Measurements from ENCODE around the gene PIP5K1B.

Gene PIP5K1B

DNA sequence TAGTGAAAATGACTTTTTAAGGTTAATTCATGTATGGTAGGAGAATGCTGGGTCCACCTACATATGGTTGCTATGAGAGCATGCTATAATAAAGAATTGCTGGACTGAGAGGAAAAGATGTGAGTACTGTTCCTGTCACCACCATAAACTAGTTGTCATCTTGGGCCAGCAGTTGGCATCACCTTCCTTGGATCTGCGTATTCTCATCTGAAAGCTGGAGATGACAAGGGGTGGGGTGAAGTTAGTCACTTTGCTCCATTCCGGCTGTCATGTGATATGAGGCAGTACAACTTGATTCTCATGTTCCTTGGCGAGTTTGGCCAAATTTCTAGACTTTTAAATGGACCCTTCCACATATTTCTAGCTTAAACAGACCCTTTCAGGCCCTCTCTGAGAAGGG, 33.3 kb downstream of the PIP5K1B start:
- Histone ChIP-seq H3K36me3 (ENCODE audit: insufficient read depth, low read length) (no peaks in the 10 kb centered on the region), H3K27me3 (ENCODE audit: insufficient read depth, low read length) (peaks cover 16% of the 10 kb centered on the region), H3K27ac (ENCODE audit: low read depth, low read length) (no peak overlapping the region), H3K4me3 (ENCODE audit: low read depth, low read length) (no peak overlapping the region), H3K79me2 (ENCODE audit: control insufficient read depth, insufficient read depth, low read length, unreplicated experiment) (no peaks in the 10 kb centered on the region), H2AFZ (ENCODE audit: low read length, unreplicated experiment) (no peak overlapping the region), H3K4me1 (ENCODE audit: control insufficient read depth, insufficient read depth, low read length, unreplicated experiment) (no peaks in the 10 kb centered on the region)

DNA sequence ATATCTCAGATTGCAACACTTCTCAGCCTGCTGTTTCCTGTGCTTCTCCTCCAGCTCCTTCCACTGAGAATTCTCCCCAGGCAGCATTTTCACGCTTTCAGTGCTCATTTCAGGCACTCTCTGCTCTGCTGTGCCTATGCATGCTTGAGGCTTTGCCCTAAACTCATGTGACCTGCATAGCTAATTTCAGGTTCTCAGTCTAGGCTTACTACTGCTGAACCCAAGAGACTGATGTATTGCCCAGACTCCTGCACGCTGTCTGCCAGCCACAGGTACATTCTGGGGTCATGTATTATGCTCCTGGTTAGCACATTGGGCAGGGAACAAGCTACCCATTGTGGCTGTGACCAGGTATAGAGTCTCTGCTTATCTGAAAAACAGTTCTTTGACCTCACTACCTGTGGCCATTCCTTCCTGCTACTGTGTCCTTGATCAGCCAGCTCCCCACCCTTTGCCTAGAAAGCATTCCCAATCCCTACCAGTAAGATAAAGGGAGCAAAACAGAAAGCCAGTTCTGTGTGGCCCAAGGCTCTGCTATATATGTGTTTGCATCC, 34.7 kb downstream of the PIP5K1B start:
- Histone ChIP-seq H3K27me3 (ENCODE audit: insufficient read depth, low read length) (peaks cover 8% of the 10 kb centered on the region), H3K79me2 (ENCODE audit: control insufficient read depth, insufficient read depth, low read length, unreplicated experiment) (no peaks in the 10 kb centered on the region), H3K36me3 (ENCODE audit: insufficient read depth, low read length) (no peaks in the 10 kb centered on the region), H3K27ac (ENCODE audit: low read depth, low read length) (no peak overlapping the region), H3K4me3 (ENCODE audit: low read depth, low read length) (no peak overlapping the region), H3K4me1 (ENCODE audit: control insufficient read depth, insufficient read depth, low read length, unreplicated experiment) (no peaks in the 10 kb centered on the region), H2AFZ (ENCODE audit: low read length, unreplicated experiment) (no peak overlapping the region)

DNA sequence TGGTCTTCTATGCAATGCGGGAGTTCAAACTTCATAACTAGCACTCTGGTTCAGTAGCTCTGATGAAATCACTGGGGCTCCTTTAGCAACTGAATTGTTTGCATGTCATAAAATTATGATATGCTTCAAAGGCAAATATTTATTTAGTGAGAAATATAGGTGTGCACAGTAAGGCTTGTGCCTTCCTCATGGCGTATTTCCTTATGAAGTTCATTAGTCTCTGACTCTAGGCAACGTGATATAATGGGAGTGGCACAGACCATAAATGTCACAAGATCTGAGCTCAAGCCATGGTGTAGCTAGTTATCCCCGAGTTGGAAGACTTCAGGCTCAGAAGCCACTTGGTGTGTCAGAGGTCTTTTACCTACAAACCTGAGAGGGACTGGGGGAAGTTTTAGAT, 35.5 kb downstream of the PIP5K1B start:
- Histone ChIP-seq H2AFZ (ENCODE audit: low read length, unreplicated experiment) (no peak overlapping the region), H3K79me2 (ENCODE audit: control insufficient read depth, insufficient read depth, low read length, unreplicated experiment) (no peaks in the 10 kb centered on the region), H3K4me3 (ENCODE audit: low read depth, low read length) (no peak overlapping the region), H3K27ac (ENCODE audit: low read depth, low read length) (no peak overlapping the region), H3K36me3 (ENCODE audit: insufficient read depth, low read length) (no peaks in the 10 kb centered on the region), H3K4me1 (ENCODE audit: control insufficient read depth, insufficient read depth, low read length, unreplicated experiment) (no peaks in the 10 kb centered on the region), H3K27me3 (ENCODE audit: insufficient read depth, low read length) (peaks cover 11% of the 10 kb centered on the region; the same call in 1 of the 2 replicates)

DNA sequence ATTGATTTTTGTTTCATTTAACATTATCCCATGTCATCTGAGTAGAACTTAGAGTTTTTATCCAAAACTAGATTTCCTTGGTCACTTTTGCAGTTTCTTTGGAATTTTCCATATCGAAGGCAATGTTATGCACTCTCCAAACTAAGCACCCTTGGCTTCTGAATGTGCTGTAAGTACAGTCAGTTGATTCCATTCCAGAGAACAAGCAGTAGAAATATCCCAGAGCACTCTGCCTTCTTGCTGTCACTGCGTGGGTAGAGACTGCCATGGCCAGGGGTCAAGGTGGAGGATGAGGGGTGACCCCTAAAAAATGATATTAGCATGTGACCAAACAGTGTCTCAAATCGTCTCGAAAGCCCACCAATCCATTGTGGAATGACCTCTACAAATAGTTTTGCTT, 36.2 kb downstream of the PIP5K1B start:
- Histone ChIP-seq H3K79me2 (ENCODE audit: control insufficient read depth, insufficient read depth, low read length, unreplicated experiment) (no peaks in the 10 kb centered on the region), H3K4me3 (ENCODE audit: low read depth, low read length) (no peak overlapping the region), H3K27ac (ENCODE audit: low read depth, low read length) (no peak overlapping the region), H3K27me3 (ENCODE audit: insufficient read depth, low read length) (peaks cover 13% of the 10 kb centered on the region; the same call in 1 of the 2 replicates), H2AFZ (ENCODE audit: low read length, unreplicated experiment) (no peak overlapping the region), H3K36me3 (ENCODE audit: insufficient read depth, low read length) (no peaks in the 10 kb centered on the region), H3K4me1 (ENCODE audit: control insufficient read depth, insufficient read depth, low read length, unreplicated experiment) (no peaks in the 10 kb centered on the region)

DNA sequence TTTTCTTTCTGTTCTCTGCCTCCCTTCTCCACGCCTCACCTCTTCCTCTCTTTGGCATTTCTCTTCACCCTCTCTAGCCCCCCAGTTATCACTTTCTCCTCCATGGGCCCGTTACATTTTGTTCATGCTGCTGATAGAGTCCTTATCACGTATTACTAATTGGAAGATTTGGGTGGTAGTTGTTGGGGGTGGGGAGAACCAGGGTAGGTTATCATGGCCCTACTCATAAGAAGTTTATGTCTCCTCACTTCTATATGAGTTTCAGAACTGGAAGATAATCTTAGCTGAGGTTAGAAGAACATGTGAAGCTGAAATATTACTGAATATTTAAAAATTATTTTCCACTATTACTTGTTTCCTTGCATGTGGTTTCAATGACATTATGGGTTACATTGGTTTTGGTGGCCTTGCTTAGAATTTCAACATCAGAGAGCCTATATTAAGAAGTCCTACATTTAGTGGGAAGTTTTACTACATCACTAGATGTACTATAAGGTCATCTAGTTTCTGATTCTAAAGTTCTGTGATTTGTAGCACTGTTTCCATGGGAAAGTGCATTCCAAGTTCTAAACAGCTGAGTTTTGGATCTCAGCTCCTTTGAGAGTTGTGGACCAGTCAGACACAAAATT, 36.8 kb downstream of the PIP5K1B start:
- no peak overlapping the region for H3K4me3 ChIP-seq (ENCODE audit: low read depth, low read length)
- no peak overlapping the region for H3K27ac ChIP-seq (ENCODE audit: low read depth, low read length)
- H3K79me2 ChIP-seq (ENCODE audit: control insufficient read depth, insufficient read depth, low read length, unreplicated experiment) = no peaks in the 10 kb centered on the region
- no peaks in the 10 kb centered on the region for H3K36me3 ChIP-seq (ENCODE audit: insufficient read depth, low read length)
- peaks cover 16% of the 10 kb centered on the region; the same call in 1 of the 2 replicates for H3K27me3 ChIP-seq (ENCODE audit: insufficient read depth, low read length)
- no peaks in the 10 kb centered on the region for H3K4me1 ChIP-seq (ENCODE audit: control insufficient read depth, insufficient read depth, low read length, unreplicated experiment)
- no peak overlapping the region for H2AFZ ChIP-seq (ENCODE audit: low read length, unreplicated experiment)

DNA sequence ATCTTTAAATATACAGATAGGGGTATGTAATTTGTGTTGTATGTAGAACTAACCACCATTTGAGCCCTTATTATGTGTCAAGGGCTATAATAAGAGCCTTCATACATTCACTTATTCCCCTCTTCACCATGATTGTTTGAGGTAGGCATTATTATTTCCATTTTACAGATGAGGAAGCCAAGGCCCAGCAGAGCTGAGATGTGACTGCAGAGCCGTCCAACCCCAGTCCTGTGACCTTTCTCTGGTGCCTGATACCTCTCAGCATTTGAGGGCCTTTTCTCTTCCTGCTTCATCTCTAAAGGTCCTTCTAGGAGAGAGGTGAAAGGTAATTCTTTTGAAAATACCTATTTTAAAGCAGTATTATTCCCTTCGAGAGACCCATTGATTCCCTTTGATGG, 37.3 kb downstream of the PIP5K1B start:
- H3K4me3 ChIP-seq (ENCODE audit: low read depth, low read length) = no peak overlapping the region
- no peaks in the 10 kb centered on the region for H3K36me3 ChIP-seq (ENCODE audit: insufficient read depth, low read length)
- no peaks in the 10 kb centered on the region for H3K79me2 ChIP-seq (ENCODE audit: control insufficient read depth, insufficient read depth, low read length, unreplicated experiment)
- peaks cover 16% of the 10 kb centered on the region; the same call in 1 of the 2 replicates for H3K27me3 ChIP-seq (ENCODE audit: insufficient read depth, low read length)
- H3K27ac ChIP-seq (ENCODE audit: low read depth, low read length) = no peak overlapping the region
- H3K4me1 ChIP-seq (ENCODE audit: control insufficient read depth, insufficient read depth, low read length, unreplicated experiment) = no peaks in the 10 kb centered on the region
- H2AFZ ChIP-seq (ENCODE audit: low read length, unreplicated experiment) = no peak overlapping the region

DNA sequence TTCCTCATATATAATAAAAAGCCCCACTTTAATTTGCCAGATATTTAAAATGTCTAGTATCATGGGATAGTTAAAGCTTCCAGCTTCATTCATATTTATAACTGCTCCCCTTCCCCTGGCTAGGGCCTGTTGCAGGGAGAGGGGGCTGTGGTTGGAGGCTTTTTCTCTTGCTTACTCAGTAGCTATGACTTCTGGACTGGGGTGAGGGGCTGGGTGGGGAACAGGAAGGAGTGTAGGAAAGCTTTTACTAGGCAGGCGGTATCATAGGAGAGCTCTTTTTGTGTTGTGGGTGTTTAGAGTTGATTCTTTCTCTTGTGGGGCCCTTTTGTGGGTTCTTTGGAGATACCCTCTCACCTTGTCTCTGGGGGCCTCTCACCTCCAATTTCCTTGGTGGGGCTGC, 39.4 kb downstream of the PIP5K1B start:
- H3K27me3 ChIP-seq (ENCODE audit: insufficient read depth, low read length) = peaks cover 21% of the 10 kb centered on the region; the same call in 1 of the 2 replicates
- no peaks in the 10 kb centered on the region for H3K36me3 ChIP-seq (ENCODE audit: insufficient read depth, low read length)
- no peak overlapping the region for H3K4me3 ChIP-seq (ENCODE audit: low read depth, low read length)
- H2AFZ ChIP-seq (ENCODE audit: low read length, unreplicated experiment) = no peak overlapping the region
- no peaks in the 10 kb centered on the region for H3K79me2 ChIP-seq (ENCODE audit: control insufficient read depth, insufficient read depth, low read length, unreplicated experiment)
- H3K27ac ChIP-seq (ENCODE audit: low read depth, low read length) = no peak overlapping the region
- H3K4me1 ChIP-seq (ENCODE audit: control insufficient read depth, insufficient read depth, low read length, unreplicated experiment) = no peaks in the 10 kb centered on the region

DNA sequence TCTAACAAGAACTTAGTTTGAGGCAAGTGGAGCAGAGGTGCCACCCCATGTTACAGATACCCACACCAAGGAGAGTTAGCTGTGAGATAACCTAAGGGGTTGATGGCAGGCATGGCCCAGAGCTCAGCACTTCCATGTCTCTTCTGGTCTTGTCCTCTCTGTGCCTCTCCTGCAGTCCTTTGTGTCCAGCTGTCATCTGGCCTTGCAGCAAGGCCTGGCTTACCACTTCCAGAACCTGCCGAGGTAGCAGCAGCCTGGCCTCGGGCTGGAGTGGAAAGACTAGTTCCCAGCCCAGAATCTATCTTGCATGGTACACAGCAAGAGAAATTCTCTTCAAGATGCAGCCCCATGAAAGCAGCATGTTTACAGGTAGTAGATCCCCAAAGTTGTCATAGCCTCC, 41.5 kb downstream of the PIP5K1B start:
- no peak overlapping the region for H2AFZ ChIP-seq (ENCODE audit: low read length, unreplicated experiment)
- H3K36me3 ChIP-seq (ENCODE audit: insufficient read depth, low read length) = no peaks in the 10 kb centered on the region
- no peak overlapping the region for H3K27ac ChIP-seq (ENCODE audit: low read depth, low read length)
- H3K4me1 ChIP-seq (ENCODE audit: control insufficient read depth, insufficient read depth, low read length, unreplicated experiment) = no peaks in the 10 kb centered on the region
- peaks cover 31% of the 10 kb centered on the region for H3K27me3 ChIP-seq (ENCODE audit: insufficient read depth, low read length)
- no peaks in the 10 kb centered on the region for H3K79me2 ChIP-seq (ENCODE audit: control insufficient read depth, insufficient read depth, low read length, unreplicated experiment)
- no peak overlapping the region for H3K4me3 ChIP-seq (ENCODE audit: low read depth, low read length)

DNA sequence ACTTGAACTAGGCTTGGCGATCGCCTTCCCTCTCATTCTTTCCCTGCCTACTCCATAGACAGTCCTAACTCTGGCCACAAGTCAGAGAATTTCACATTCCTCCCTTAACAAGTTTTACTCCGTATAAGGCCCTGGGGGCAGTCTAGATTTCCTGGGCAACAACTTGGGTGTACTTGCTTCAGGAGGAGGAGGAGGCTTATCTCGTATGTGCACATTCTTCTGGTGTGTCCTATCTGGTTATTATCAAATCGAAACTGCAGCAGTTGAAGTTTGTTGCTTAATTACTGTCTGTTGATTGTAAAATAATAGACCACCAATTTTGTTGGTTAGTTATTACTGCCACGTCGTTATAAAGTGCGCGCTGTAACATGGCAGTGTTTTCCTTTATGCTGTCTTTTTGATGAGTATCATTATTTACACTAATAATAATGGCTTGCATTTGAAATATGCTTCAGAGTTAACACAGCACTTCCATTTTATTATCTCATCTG, 42.0 kb downstream of the PIP5K1B start:
- Histone ChIP-seq H3K4me1 (ENCODE audit: control insufficient read depth, insufficient read depth, low read length, unreplicated experiment) (no peaks in the 10 kb centered on the region), H3K27me3 (ENCODE audit: insufficient read depth, low read length) (peaks cover 34% of the 10 kb centered on the region), H2AFZ (ENCODE audit: low read length, unreplicated experiment) (no peak overlapping the region), H3K27ac (ENCODE audit: low read depth, low read length) (no peak overlapping the region), H3K36me3 (ENCODE audit: insufficient read depth, low read length) (no peaks in the 10 kb centered on the region), H3K79me2 (ENCODE audit: control insufficient read depth, insufficient read depth, low read length, unreplicated experiment) (no peaks in the 10 kb centered on the region), H3K4me3 (ENCODE audit: low read depth, low read length) (no peak overlapping the region)

DNA sequence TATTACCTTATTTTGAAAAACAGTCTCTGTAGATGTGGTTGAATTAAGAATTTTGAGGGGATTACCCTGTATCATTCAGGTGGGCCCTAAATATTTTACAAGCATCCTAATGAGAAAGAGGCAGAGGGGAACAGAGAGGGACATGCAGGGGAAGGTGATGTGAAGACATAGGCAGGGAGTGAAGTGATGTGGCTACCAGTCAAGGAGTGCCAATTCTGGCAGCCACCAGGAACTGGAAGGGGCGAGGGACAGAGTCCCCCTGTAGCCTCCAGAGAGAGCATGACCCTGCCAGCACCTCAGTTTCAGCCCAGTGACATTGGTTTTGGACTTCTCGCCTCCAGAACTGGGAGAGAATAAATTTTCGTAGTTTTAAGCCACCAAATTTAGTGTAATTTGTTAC, 44.1 kb downstream of the PIP5K1B start:
- H3K27ac ChIP-seq (ENCODE audit: low read depth, low read length) = no peak overlapping the region
- H3K79me2 ChIP-seq (ENCODE audit: control insufficient read depth, insufficient read depth, low read length, unreplicated experiment) = no peaks in the 10 kb centered on the region
- H3K36me3 ChIP-seq (ENCODE audit: insufficient read depth, low read length) = no peaks in the 10 kb centered on the region

DNA sequence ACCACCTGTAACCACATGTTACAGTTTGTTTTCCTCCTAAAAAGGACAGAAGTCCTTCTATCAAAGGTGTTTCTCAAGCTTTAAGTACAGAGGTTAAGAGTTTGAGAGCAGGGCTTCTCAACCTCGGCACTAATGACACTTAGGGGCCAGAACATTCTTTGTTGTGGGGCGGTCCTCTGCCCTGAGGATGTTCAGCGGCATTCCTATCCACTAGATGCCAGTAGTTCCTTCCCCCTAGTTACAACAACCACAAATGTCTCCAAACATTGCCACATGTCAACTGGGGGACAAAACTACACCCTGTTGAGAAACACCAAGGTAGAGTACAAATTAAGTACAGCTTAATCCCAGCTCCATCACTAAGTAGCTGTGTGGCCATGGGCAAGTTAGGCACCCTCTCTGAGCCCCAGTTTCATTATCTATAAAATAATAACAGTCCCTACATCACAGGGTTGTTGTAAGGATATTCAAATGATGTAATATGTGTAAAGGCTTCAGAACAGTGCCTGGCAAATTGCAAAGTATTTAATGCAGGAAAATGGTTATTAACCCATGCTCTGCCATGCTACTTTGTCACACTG, 44.6 kb downstream of the PIP5K1B start:
- Histone ChIP-seq H3K36me3 (ENCODE audit: insufficient read depth, low read length) (no peaks in the 10 kb centered on the region), H3K4me1 (ENCODE audit: control insufficient read depth, insufficient read depth, low read length, unreplicated experiment) (no peaks in the 10 kb centered on the region), H3K79me2 (ENCODE audit: control insufficient read depth, insufficient read depth, low read length, unreplicated experiment) (no peaks in the 10 kb centered on the region), H3K4me3 (ENCODE audit: low read depth, low read length) (no peak overlapping the region), H3K27ac (ENCODE audit: low read depth, low read length) (no peak overlapping the region), H3K27me3 (ENCODE audit: insufficient read depth, low read length) (peaks cover 40% of the 10 kb centered on the region), H2AFZ (ENCODE audit: low read length, unreplicated experiment) (no peak overlapping the region)

More for the DNA sequence above, 44.1 kb downstream of the PIP5K1B start:
- H3K4me3 ChIP-seq (ENCODE audit: low read depth, low read length) = no peak overlapping the region
- no peaks in the 10 kb centered on the region for H3K4me1 ChIP-seq (ENCODE audit: control insufficient read depth, insufficient read depth, low read length, unreplicated experiment)
- H3K27me3 ChIP-seq (ENCODE audit: insufficient read depth, low read length) = peaks cover 40% of the 10 kb centered on the region
- no peak overlapping the region for H2AFZ ChIP-seq (ENCODE audit: low read length, unreplicated experiment)

Data from ACC112 (cell line).